Testis (tissue), 3 donors: ENCODE results near the gene DNAAF8. TPM values are rescaled to one million over a fixed set of nuclear protein-coding genes. Genes with fewer than 3 reads are reported as not detected.
"Not testable (repeated sequence)": the region's sequence is repeated elsewhere in the genome, so short reads cannot be mapped to it uniquely, and the experiment has no call there.

ENCODE experiments used
- DNase-seq: peaks from one replicate; pipeline ENCODE4 v3.0.0-alpha.2; 2019
- H3K27ac ChIP-seq, 2 donors: fragments of 200-600 bp; sonication (generic); one replicate each; pipeline ENCODE4 v1.5.1; 2019
- H3K27me3 ChIP-seq: fragments of 200-600 bp; sonication (generic); one replicate; pipeline ENCODE4 v1.5.1; 2019
- H3K36me3 ChIP-seq: fragments of 200-600 bp; sonication (generic); one replicate; pipeline ENCODE4 v1.5.1; 2017; ENCODE audit warnings: low read depth; ENCODE audit errors: missing control alignments
- H3K4me1 ChIP-seq: fragments of 200-600 bp; sonication (generic); one replicate; pipeline ENCODE4 v1.5.1; 2019
- H3K4me3 ChIP-seq, 2 donors: fragments of 200-600 bp; sonication (generic); one replicate each; pipeline ENCODE4 v1.5.1; 2017 to 2019
- H3K9me3 ChIP-seq: fragments of 200-600 bp; sonication (generic); one replicate; pipeline ENCODE4 v1.5.1; 2017
- POLR2A ChIP-seq: fragments of 450-650 bp; IDR thresholded peaks from one replicate; pipeline ENCODE4 v1.6.1; 2017; ENCODE audit warnings: antibody characterized with exemption, mild to moderate bottlenecking, moderate library complexity
- WGBS, 2 donors: methylation state at CpG; one replicate each; pipeline ENCODE4 v1.1.5; 2018; 5-methylcytosine and 5-hydroxymethylcytosine counted together
- intact Hi-C: fragments of 100-400 bp; cut with DNase I; formaldehyde crosslinking; loops from one replicate; pipeline ENCODE4 v1.15.1; 2023; ENCODE audit warnings: low total_unique reads
- polyA plus RNA-seq: library from polyadenylated mRNA; stranded (reverse); fragments of 350-450 nt; fragmentation: Illumina TruSeq; extraction: RNeasy Lipid Tissue Mini Kit (QIAGEN cat#74804); gene quantifications from one replicate; pipeline ENCODE4 v1.2.3, GENCODE V29; 2014; ENCODE audit warnings: low read depth, low replicate concordance; ENCODE audit not compliant: insufficient read depth
- total RNA-seq, 2 donors: library from RNA; depleted of rRNA; stranded (reverse); fragments of >200 nt; gene quantifications; one replicate each; pipeline ENCODE4 v1.2.3, GENCODE V29; 2016
- TF ChIP-seq, protein P1 (sequence below), 3 experiments: fragments of 450-650 bp in 2 of 3; fragments of 200-600 bp in 1 of 3; sonication (generic) in 1 of 3; IDR thresholded peaks; one replicate each; pipeline ENCODE4 v1.5.1; 2016 to 2019; ENCODE audit warnings: antibody characterized with exemption in 3 of 3, mild to moderate bottlenecking in 2 of 3, moderate library complexity in 1 of 3

DNAAF8 gene
- total and polyA plus RNA-seq, 3 donors from 2014 or later = 61.6 to 238 (median 70.0) TPM

GRCh38 chr16:4778050-4778392 is 43.7 kb downstream of the DNAAF8 start:
- Histone ChIP-seq H3K27me3 (no peaks in the 10 kb centered on the region), H3K36me3 (no peaks in the 10 kb centered on the region), H3K4me3 (no peak overlapping the region), H3K4me1 (no peaks in the 10 kb centered on the region), H3K27ac (no peak overlapping the region), H3K9me3 (no peaks in the 10 kb centered on the region)
- DNase-seq = no peak
- 86 to 95% methylated on average over 4 to 5 of the region's 5 CpGs for WGBS, 2 donors
- no peak for TF ChIP-seq POLR2A
- TF ChIP-seq, protein P1, sequence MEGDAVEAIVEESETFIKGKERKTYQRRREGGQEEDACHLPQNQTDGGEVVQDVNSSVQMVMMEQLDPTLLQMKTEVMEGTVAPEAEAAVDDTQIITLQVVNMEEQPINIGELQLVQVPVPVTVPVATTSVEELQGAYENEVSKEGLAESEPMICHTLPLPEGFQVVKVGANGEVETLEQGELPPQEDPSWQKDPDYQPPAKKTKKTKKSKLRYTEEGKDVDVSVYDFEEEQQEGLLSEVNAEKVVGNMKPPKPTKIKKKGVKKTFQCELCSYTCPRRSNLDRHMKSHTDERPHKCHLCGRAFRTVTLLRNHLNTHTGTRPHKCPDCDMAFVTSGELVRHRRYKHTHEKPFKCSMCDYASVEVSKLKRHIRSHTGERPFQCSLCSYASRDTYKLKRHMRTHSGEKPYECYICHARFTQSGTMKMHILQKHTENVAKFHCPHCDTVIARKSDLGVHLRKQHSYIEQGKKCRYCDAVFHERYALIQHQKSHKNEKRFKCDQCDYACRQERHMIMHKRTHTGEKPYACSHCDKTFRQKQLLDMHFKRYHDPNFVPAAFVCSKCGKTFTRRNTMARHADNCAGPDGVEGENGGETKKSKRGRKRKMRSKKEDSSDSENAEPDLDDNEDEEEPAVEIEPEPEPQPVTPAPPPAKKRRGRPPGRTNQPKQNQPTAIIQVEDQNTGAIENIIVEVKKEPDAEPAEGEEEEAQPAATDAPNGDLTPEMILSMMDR (IDR thresholded peaks at IDR 0.05) = no peak
- intact Hi-C loops = no loop called here

DNA sequence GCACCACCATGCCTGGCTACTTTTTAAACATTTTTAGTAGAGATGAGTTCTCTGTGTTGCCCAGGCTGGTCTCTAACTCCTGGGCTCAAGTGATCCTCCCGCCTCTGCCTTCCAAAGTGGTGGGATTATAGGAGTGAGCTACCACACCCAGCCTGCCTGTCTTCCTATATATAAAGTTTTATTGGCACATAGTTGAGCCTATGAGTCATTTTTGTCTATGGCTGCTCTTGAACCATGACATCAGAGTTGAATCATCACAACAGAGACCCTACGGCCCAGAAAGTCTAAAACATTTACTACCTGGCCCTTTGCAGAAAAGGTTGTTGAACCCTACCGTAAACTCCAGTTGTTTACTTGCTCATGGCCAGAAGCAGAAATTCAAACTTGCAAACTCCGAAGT is 45.9 kb downstream of the DNAAF8 start:
- Histone ChIP-seq H3K36me3 (no peaks in the 10 kb centered on the region), H3K27me3 (no peaks in the 10 kb centered on the region), H3K4me1 (no peaks in the 10 kb centered on the region), H3K4me3 (no peak overlapping the region), H3K9me3 (no peaks in the 10 kb centered on the region), H3K27ac (no peak overlapping the region)
- no peak for TF ChIP-seq POLR2A
- TF ChIP-seq, protein P1 (IDR thresholded peaks at IDR 0.05) = no peak
- 87 to 92% methylated on average over 4 of the region's 4 CpGs for WGBS, 2 donors
- intact Hi-C loops = no loop called here
- DNase-seq = no peak

DNA sequence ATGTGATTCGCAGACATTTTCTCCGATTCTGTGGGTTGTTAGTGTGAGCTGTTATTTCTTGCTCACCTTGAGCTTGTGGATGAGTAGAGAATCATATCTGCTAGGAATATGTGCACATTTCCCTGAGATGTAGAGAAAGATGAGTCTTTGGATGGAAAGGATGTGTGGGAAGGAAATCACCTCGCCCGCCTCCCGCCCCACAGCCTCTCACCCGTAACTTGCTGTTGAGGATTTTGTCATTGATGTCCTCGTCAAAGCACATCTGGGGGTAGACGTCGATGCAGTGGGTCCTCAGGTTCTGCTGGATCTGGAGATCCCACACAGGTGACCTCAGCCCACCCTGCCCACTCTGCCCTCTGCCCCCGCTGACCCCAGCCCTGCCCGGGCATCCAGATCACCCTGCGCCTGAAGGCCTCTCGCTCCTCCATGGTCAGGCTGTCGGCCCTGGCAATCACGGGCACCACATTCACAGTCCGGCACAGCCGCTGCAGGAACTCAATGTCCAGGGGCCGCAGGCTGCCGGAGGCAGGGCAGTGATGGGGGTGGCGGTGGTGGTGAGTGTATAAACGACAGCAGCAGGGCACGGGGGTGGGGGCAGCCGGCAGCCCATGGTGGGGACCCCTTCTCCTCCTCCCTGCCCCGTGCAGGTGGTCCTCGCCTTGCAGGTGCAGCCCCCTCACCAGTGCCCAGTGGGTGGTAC is 49.1 kb downstream of the DNAAF8 start:
- intact Hi-C loops = no loop called here
- TF ChIP-seq, protein P1 (IDR thresholded peaks at IDR 0.05) = no peak
- no peak for TF ChIP-seq POLR2A
- DNase-seq = no peak
- Histone ChIP-seq H3K4me3 (no peak overlapping the region), H3K4me1 (no peaks in the 10 kb centered on the region), H3K27ac (no peak overlapping the region), H3K9me3 (no peaks in the 10 kb centered on the region), H3K36me3 (no peaks in the 10 kb centered on the region), H3K27me3 (no peaks in the 10 kb centered on the region)
- 92 to 98% methylated on average over 14 to 25 of the region's 25 CpGs for WGBS, 2 donors

- H3K27ac ChIP-seq = no peak overlapping the region
- 70 to 73% methylated on average over 10 to 16 of the region's 16 CpGs for WGBS, 2 donors
- no peak for TF ChIP-seq POLR2A
- TF ChIP-seq, protein P1 (IDR thresholded peaks at IDR 0.05) = no peak
Measured at GRCh38 chr16:4783951-4784336, 49.6 kb downstream of the DNAAF8 start.

DNA sequence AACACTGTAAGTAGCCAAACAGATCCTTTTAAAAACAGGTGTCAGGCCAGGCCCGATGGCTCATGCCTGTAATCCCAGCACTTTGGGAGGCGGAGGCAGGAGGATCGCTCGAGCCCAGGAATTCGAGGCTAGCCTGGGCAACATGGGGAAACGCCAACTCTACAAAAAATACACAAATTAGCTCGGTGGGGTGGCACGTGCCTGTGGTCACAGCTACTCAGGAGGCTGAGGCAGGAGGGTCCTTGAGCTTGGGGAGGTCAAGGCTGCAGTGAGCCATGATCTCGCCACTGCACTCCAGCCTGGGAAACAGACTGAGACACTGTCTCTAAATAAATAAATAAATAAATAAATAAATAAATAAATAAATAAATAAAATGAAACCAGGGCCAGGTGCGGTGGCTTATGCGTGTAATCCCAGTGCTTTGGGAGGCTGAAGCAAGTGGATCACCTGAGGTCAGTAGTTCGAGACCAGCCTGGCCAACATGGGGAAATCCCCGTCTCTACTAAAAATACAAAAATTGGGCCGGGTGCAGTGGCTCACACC is 50.2 kb downstream of the DNAAF8 start:
- intact Hi-C loops, H3K27me3 ChIP-seq, H3K4me1 ChIP-seq, H3K9me3 ChIP-seq, H3K4me3 ChIP-seq, H3K27ac ChIP-seq, DNase-seq, H3K36me3 ChIP-seq: not testable (repeated sequence)
- WGBS, 2 donors = 92% methylated on average over 14 of the region's 14 CpGs

More at GRCh38 chr16:4783951-4784336, 49.6 kb downstream of the DNAAF8 start:
- DNase-seq = no peak
- no peaks in the 10 kb centered on the region for H3K9me3 ChIP-seq
- no peaks in the 10 kb centered on the region for H3K4me1 ChIP-seq
- H3K4me3 ChIP-seq = no peak overlapping the region
- no peaks in the 10 kb centered on the region for H3K27me3 ChIP-seq
- intact Hi-C loops = no loop called here
- H3K36me3 ChIP-seq = no peaks in the 10 kb centered on the region
